ENCODE data around the gene TTLL7.

- TF ChIP-seq CTCF (IDR thresholded peaks at IDR 0.05; ENCODE audit: low read length) (no peak), EZH2 (optimal IDR thresholded peaks at IDR 0.05; ENCODE audit: low read depth, low read length) (no peak), EZH2phosphoT487 (IDR thresholded peaks at IDR 0.05; ENCODE audit: low read length) (no peak)
Measured at GRCh38 chr1:83815330-83815729, 183.6 kb downstream of the TTLL7 start.
